HepG2 (cell line): Measurements from ENCODE around the gene MYL1. TPM values are rescaled to one million over a fixed set of nuclear protein-coding genes. Genes with fewer than 3 reads are reported as not detected.

ENCODE experiments used
- ATAC-seq: fragments of 200-7000 bp; cut with Tn5 transposase; 3 replicates; pipeline ENCODE4 v1.9.1; 2020; ENCODE audit warnings: mild to moderate bottlenecking, moderate library complexity
- BruUV-seq: library from RNA; stranded (reverse); fragments of 400-500 nt; replicated peaks from 2 replicates; lab custom pipeline; 2021; lab: Mats Ljungman, UMichigan
- CTCF ChIA-PET: fragments of 300-600 bp; formaldehyde crosslinking; extraction: SDS; loops from one replicate; lab custom pipeline; 2021; ENCODE audit warnings: low total read pairs, inconsistent platforms, low intra/inter-chr PET ratio; lab: Yijun Ruan, JAX
- POLR2A ChIA-PET: fragments of 350-600 bp; sonication (Branson Sonifier 250); formaldehyde crosslinking; loops from one replicate; lab custom pipeline; 2020; ENCODE audit warnings: antibody characterized with exemption, inconsistent platforms; lab: Yijun Ruan, JAX
- DNase-seq: peaks from one replicate; pipeline ENCODE4 v3.0.0-alpha.2; 2015; ENCODE audit warnings: low spot score
- FAIRE-seq: peaks from 3 replicates; lab custom pipeline; 2011; peaks lifted over from hg19 to GRCh38; lab: Jason Lieb, UNC
- H2AFZ ChIP-seq: one replicate; pipeline ENCODE4 v1.6.1; 2011; ENCODE audit warnings: low read length, inconsistent platforms
- H3K27ac ChIP-seq: fragments of 300-600 bp; 3 replicates; pipeline ENCODE4 v1.8.0; 2011; ENCODE audit warnings: mixed run types, mild to moderate bottlenecking, mixed read lengths, low read length, inconsistent platforms; ENCODE audit not compliant: insufficient read depth; ENCODE audit errors: extremely low read length
- H3K27me3 ChIP-seq, 2 experiments: fragments of 200-600 bp in 1 of 2; 2 replicates in 1 of 2; 3 replicates in 1 of 2; pipeline versions ENCODE4 v1.6.0 to v1.8.0; 2011; ENCODE audit warnings: low read length in 2 of 2, mild to moderate bottlenecking in 2 of 2, moderate library complexity in 2 of 2, inconsistent platforms in 1 of 2; ENCODE audit not compliant: insufficient read depth in 2 of 2, control insufficient read depth in 1 of 2
- H3K36me3 ChIP-seq, 2 experiments: fragments of 200-600 bp in 1 of 2; replicated peaks in 1 of 2; 2 replicates in 1 of 2; 3 replicates in 1 of 2; pipeline versions ENCODE4 v1.5.1 to v1.8.0; 2011; ENCODE audit warnings: low read length in 2 of 2, inconsistent platforms in 1 of 2; ENCODE audit not compliant: insufficient read depth in 2 of 2, control insufficient read depth in 1 of 2
- H3K4me1 ChIP-seq: 2 replicates; pipeline ENCODE4 v1.5.1; 2012; ENCODE audit warnings: low read length, inconsistent platforms; ENCODE audit not compliant: insufficient read depth
- H3K4me2 ChIP-seq: 2 replicates; pipeline ENCODE4 v1.6.0; 2011; ENCODE audit warnings: low read depth, low read length, inconsistent platforms
- H3K4me3 ChIP-seq, 3 experiments: fragments of 200-600 bp in 1 of 3; sonication (generic), shearing (Covaris generic) in 1 of 3; replicated peaks in 1 of 3; 2 replicates each; pipeline ENCODE4 v1.5.1; 2011 to 2016; ENCODE audit warnings: low read length in 3 of 3, inconsistent platforms in 2 of 3, low read depth in 2 of 3, mild to moderate bottlenecking in 2 of 3, control low read depth in 1 of 3, mixed read lengths in 1 of 3; ENCODE audit not compliant: insufficient read depth in 1 of 3
- H3K79me2 ChIP-seq: one replicate; pipeline ENCODE4 v1.6.1; 2011; ENCODE audit warnings: low read length, inconsistent platforms; ENCODE audit not compliant: insufficient read depth
- H3K9ac ChIP-seq: 2 replicates; pipeline ENCODE4 v1.6.0; 2011; ENCODE audit warnings: mild to moderate bottlenecking, low read depth, low read length, inconsistent platforms; ENCODE audit not compliant: insufficient read depth
- H3K9me3 ChIP-seq: 2 replicates; pipeline ENCODE4 v1.5.1; 2012; ENCODE audit warnings: mild to moderate bottlenecking, low read length
- H4K20me1 ChIP-seq: 2 replicates; pipeline ENCODE4 v1.6.0; 2011; ENCODE audit warnings: inconsistent platforms, mild to moderate bottlenecking, low read length, moderate library complexity; ENCODE audit not compliant: insufficient read depth
- BCL6 ChIP-seq: IDR thresholded peaks from 2 replicates; pipeline ENCODE4 v1.6.1; 2016; ENCODE audit warnings: missing genetic modification reagents, missing compliant biosample characterization
- EHMT2 ChIP-seq: fragments of 200-600 bp; sonication (generic); IDR thresholded peaks from 2 replicates; pipeline ENCODE4 v1.7.0; 2017; ENCODE audit warnings: antibody characterized with exemption, low read depth, low read length, borderline replicate concordance
- FOXJ3 ChIP-seq: sonication (generic); formaldehyde crosslinking; IDR thresholded peaks from 2 replicates; pipeline ENCODE4 v1.4.0; 2020; ENCODE audit warnings: missing genetic modification reagents, mild to moderate bottlenecking, borderline replicate concordance
- HOXA9 ChIP-seq: sonication (generic); formaldehyde crosslinking; IDR thresholded peaks from 2 replicates; pipeline ENCODE4 v1.8.1; 2022; ENCODE audit warnings: missing genetic modification reagents, mild to moderate bottlenecking, moderate library complexity, borderline replicate concordance
- PRMT3 ChIP-seq: sonication (generic); formaldehyde crosslinking; IDR thresholded peaks from 2 replicates; pipeline ENCODE4 v1.8.1; 2022; ENCODE audit warnings: low read depth, mild to moderate bottlenecking, moderate library complexity, missing genetic modification reagents, borderline replicate concordance
- SMAD1 ChIP-seq: sonication (generic); formaldehyde crosslinking; IDR thresholded peaks from 2 replicates; pipeline ENCODE4 v1.4.0; 2020; ENCODE audit warnings: missing genetic modification reagents, low read depth, mild to moderate bottlenecking, borderline replicate concordance
- ZFY ChIP-seq: sonication (generic); formaldehyde crosslinking; IDR thresholded peaks from 2 replicates; pipeline ENCODE4 v1.4.0; 2020; ENCODE audit warnings: missing genetic modification reagents
- ZNF30 ChIP-seq: sonication (generic); formaldehyde crosslinking; IDR thresholded peaks from 2 replicates; pipeline ENCODE4 v1.5.0; 2020; ENCODE audit warnings: mild to moderate bottlenecking, missing genetic modification reagents
- ZNF331 ChIP-seq: sonication (generic); formaldehyde crosslinking; IDR thresholded peaks from 2 replicates; pipeline ENCODE4 v1.4.0; 2020; ENCODE audit warnings: missing genetic modification reagents
- ZNF639 ChIP-seq: conservative IDR thresholded peaks from 2 replicates; pipeline ENCODE4 v1.6.1; 2018; ENCODE audit warnings: missing genetic modification reagents
- ZNF816 ChIP-seq: sonication (generic); formaldehyde crosslinking; IDR thresholded peaks from 2 replicates; pipeline ENCODE4 v1.8.0; 2022; ENCODE audit warnings: missing genetic modification reagents, mild to moderate bottlenecking, borderline replicate concordance
- WGBS: methylation state at CpG from one replicate; pipeline ENCODE4 v1.1.6; 2017; ENCODE audit warnings: low lambda C conversion rate; 5-methylcytosine and 5-hydroxymethylcytosine counted together
- in situ Hi-C: cut with HindIII; loops from 2 replicates; pipeline ENCODE4 v1.10.0; 2017; ENCODE audit warnings: low pct_unique_long_range_greater_than_20kb; ENCODE audit not compliant: extremely low pct_ligation_motif_present
- intact Hi-C: fragments of 100-400 bp; cut with micrococcal nuclease; formaldehyde crosslinking; loops from one replicate; pipeline ENCODE4 v1.10.0; 2022; ENCODE audit not compliant: unreplicated experiment
- polyA plus RNA-seq, 8 experiments: library from polyadenylated mRNA; depleted of rRNA in 3 of 8; stranded (reverse) in 7 of 8; unstranded in 1 of 8; fragments of >200 nt; fragmentation: Illumina TruSeq in 4 of 8; extraction: Trizol in 4 of 8; gene quantifications; 2 replicates each; pipeline versions ENCODE4 v1.2.1 to v1.2.3, GENCODE V29; 2011 to 2016; ENCODE audit warnings: low read depth in 4 of 8, missing spikeins in 1 of 8, mixed read lengths in 1 of 8; ENCODE audit not compliant: insufficient read depth in 1 of 8
- total RNA-seq, 5 experiments: library from RNA; depleted of rRNA; stranded (reverse); fragments of >200 nt; fragmentation: Illumina TruSeq; extraction: Trizol; gene quantifications; 2 replicates each; pipeline ENCODE4 v1.2.3, GENCODE V29; 2016; ENCODE audit warnings: low read depth in 1 of 5

Gene MYL1
- total and polyA plus RNA-seq, 2 of the 13 experiments (the other 11 are each of a cell fraction or from before 2014, with no cell fraction given): not detected

- no peak overlapping the region for H3K4me2 ChIP-seq
- H3K4me1 ChIP-seq: no peaks in the 10 kb centered on the region
- H3K4me3 ChIP-seq: no peak overlapping the region
- no peak overlapping the region for H3K27ac ChIP-seq
- ChIA-PET CTCF (no interaction called here), POLR2A (no interaction called here)
- 31% methylated on average over 2 of the region's 2 CpGs for WGBS
- no TSS peak for BruUV-seq
- in situ Hi-C loops: no loop called here
- no peaks in the 10 kb centered on the region for H3K27me3 ChIP-seq
- no peaks in the 10 kb centered on the region for H3K36me3 ChIP-seq
- no peak overlapping the region for H3K9ac ChIP-seq
- H2AFZ ChIP-seq: no peak overlapping the region
- no peaks in the 10 kb centered on the region for H4K20me1 ChIP-seq
- H3K9me3 ChIP-seq: no peaks in the 10 kb centered on the region
- ATAC-seq (no peak), DNase-seq (no peak), FAIRE-seq (no peak)
- H3K79me2 ChIP-seq: no peaks in the 10 kb centered on the region
- TF ChIP-seq ZNF816 (CRISPR knock-in tag) (no peak), ZNF30 (no peak), ZNF331 (CRISPR knock-in tag) (no peak), HOXA9 (CRISPR knock-in tag) (no peak), BCL6 (no peak), ZFY (CRISPR knock-in tag) (no peak), ZNF639 (no peak), PRMT3 (CRISPR knock-in tag) (no peak), FOXJ3 (no peak), EHMT2 (no peak), SMAD1 (CRISPR knock-in tag) (no peak)
- intact Hi-C loops: no loop called here
Measured at GRCh38 chr2:210288408-210288807, 26.6 kb downstream of the MYL1 start.
